ENCODE data around the gene FSHR. TPM values are rescaled to one million over a fixed set of nuclear protein-coding genes. Genes with fewer than 3 reads are reported as not detected.

The FSHR gene
- total and polyA plus RNA-seq, 2 donors = not detected

- H3K4me3 ChIP-seq (ENCODE audit: low read length in 2 of 2) = no peak overlapping the region
- no peaks in the 10 kb centered on the region for H3K36me3 ChIP-seq (ENCODE audit: control insufficient read depth in 2 of 2, insufficient read depth in 2 of 2, low read length in 1 of 2)
- H3K27ac ChIP-seq (ENCODE audit: low read depth in 1 of 2, low read length in 1 of 2) = no peak overlapping the region
- H3K27me3 ChIP-seq (ENCODE audit: control insufficient read depth in 2 of 2, insufficient read depth in 1 of 2, low read length in 1 of 2) = no peaks in the 10 kb centered on the region
- H3K9me3 ChIP-seq (ENCODE audit: control insufficient read depth in 2 of 2, insufficient read depth in 1 of 2, low read length in 1 of 2) = no peaks in the 10 kb centered on the region
- WGBS = 66% methylated on average over 1 of the region's 1 CpG
- DNase-seq (ENCODE audit: low read depth in 6 of 9, low spot score in 9 of 9) = no peak
- no peaks in the 10 kb centered on the region for H3K4me1 ChIP-seq (ENCODE audit: control insufficient read depth in 2 of 2, insufficient read depth in 2 of 2, low read length in 2 of 2)
Measured at GRCh38 chr2:49029406-49029805, 124.9 kb downstream of the FSHR start.

GRCh38 chr2:49028101-49028500, 126.2 kb downstream of the FSHR start:
- Histone ChIP-seq H3K27me3 (ENCODE audit: control insufficient read depth in 2 of 2, insufficient read depth in 1 of 2, low read length in 1 of 2) (no peaks in the 10 kb centered on the region), H3K9me3 (ENCODE audit: control insufficient read depth in 2 of 2, insufficient read depth in 1 of 2, low read length in 1 of 2) (no peaks in the 10 kb centered on the region), H3K36me3 (ENCODE audit: control insufficient read depth in 2 of 2, insufficient read depth in 2 of 2, low read length in 1 of 2) (no peaks in the 10 kb centered on the region), H3K27ac (ENCODE audit: low read depth in 1 of 2, low read length in 1 of 2) (no peak overlapping the region), H3K4me3 (ENCODE audit: low read length in 2 of 2) (no peak overlapping the region), H3K4me1 (ENCODE audit: control insufficient read depth in 2 of 2, insufficient read depth in 2 of 2, low read length in 2 of 2) (no peaks in the 10 kb centered on the region)
- no peak for DNase-seq (ENCODE audit: low read depth in 6 of 9, low spot score in 9 of 9)
- 95% methylated on average over 3 of the region's 3 CpGs for WGBS

GRCh38 chr2:49026706-49027105, 127.6 kb downstream of the FSHR start:
- 95% methylated on average over 4 of the region's 4 CpGs for WGBS
- H3K36me3 ChIP-seq (ENCODE audit: control insufficient read depth in 2 of 2, insufficient read depth in 2 of 2, low read length in 1 of 2) = no peaks in the 10 kb centered on the region
- no peaks in the 10 kb centered on the region for H3K27me3 ChIP-seq (ENCODE audit: control insufficient read depth in 2 of 2, insufficient read depth in 1 of 2, low read length in 1 of 2)
- no peak overlapping the region for H3K27ac ChIP-seq (ENCODE audit: low read depth in 1 of 2, low read length in 1 of 2)
- H3K4me3 ChIP-seq (ENCODE audit: low read length in 2 of 2) = no peak overlapping the region
- DNase-seq (ENCODE audit: low read depth in 6 of 9, low spot score in 9 of 9) = no peak
- no peaks in the 10 kb centered on the region for H3K4me1 ChIP-seq (ENCODE audit: control insufficient read depth in 2 of 2, insufficient read depth in 2 of 2, low read length in 2 of 2)
- H3K9me3 ChIP-seq (ENCODE audit: control insufficient read depth in 2 of 2, insufficient read depth in 1 of 2, low read length in 1 of 2) = no peaks in the 10 kb centered on the region

GRCh38 chr2:49021271-49021670, 133.0 kb downstream of the FSHR start:
- no peaks in the 10 kb centered on the region for H3K36me3 ChIP-seq (ENCODE audit: control insufficient read depth in 2 of 2, insufficient read depth in 2 of 2, low read length in 1 of 2)
- H3K4me1 ChIP-seq (ENCODE audit: control insufficient read depth in 2 of 2, insufficient read depth in 2 of 2, low read length in 2 of 2) = no peaks in the 10 kb centered on the region
- 96% methylated on average over 2 of the region's 2 CpGs for WGBS
- H3K27me3 ChIP-seq (ENCODE audit: control insufficient read depth in 2 of 2, insufficient read depth in 1 of 2, low read length in 1 of 2) = no peaks in the 10 kb centered on the region
- no peak overlapping the region for H3K4me3 ChIP-seq (ENCODE audit: low read length in 2 of 2)
- H3K27ac ChIP-seq (ENCODE audit: low read depth in 1 of 2, low read length in 1 of 2) = no peak overlapping the region
- DNase-seq (ENCODE audit: low read depth in 6 of 9, low spot score in 9 of 9) = no peak
- H3K9me3 ChIP-seq (ENCODE audit: control insufficient read depth in 2 of 2, insufficient read depth in 1 of 2, low read length in 1 of 2) = no peaks in the 10 kb centered on the region

- Histone ChIP-seq H3K27me3 (ENCODE audit: control insufficient read depth in 2 of 2, insufficient read depth in 1 of 2, low read length in 1 of 2) (no peaks in the 10 kb centered on the region), H3K4me3 (ENCODE audit: low read length in 2 of 2) (no peak overlapping the region), H3K27ac (ENCODE audit: low read depth in 1 of 2, low read length in 1 of 2) (no peak overlapping the region), H3K36me3 (ENCODE audit: control insufficient read depth in 2 of 2, insufficient read depth in 2 of 2, low read length in 1 of 2) (no peaks in the 10 kb centered on the region), H3K9me3 (ENCODE audit: control insufficient read depth in 2 of 2, insufficient read depth in 1 of 2, low read length in 1 of 2) (no peaks in the 10 kb centered on the region), H3K4me1 (ENCODE audit: control insufficient read depth in 2 of 2, insufficient read depth in 2 of 2, low read length in 2 of 2) (no peaks in the 10 kb centered on the region)
- no peak for DNase-seq (ENCODE audit: low read depth in 6 of 9, low spot score in 9 of 9)
- WGBS = 88% methylated on average over 3 of the region's 3 CpGs
Measured at GRCh38 chr2:49005261-49005660, 149.1 kb downstream of the FSHR start.

GRCh38 chr2:49004036-49004626, 150.2 kb downstream of the FSHR start:
- Histone ChIP-seq H3K36me3 (ENCODE audit: control insufficient read depth in 2 of 2, insufficient read depth in 2 of 2, low read length in 1 of 2) (no peaks in the 10 kb centered on the region), H3K27me3 (ENCODE audit: control insufficient read depth in 2 of 2, insufficient read depth in 1 of 2, low read length in 1 of 2) (no peaks in the 10 kb centered on the region), H3K4me3 (ENCODE audit: low read length in 2 of 2) (no peak overlapping the region), H3K9me3 (ENCODE audit: control insufficient read depth in 2 of 2, insufficient read depth in 1 of 2, low read length in 1 of 2) (no peaks in the 10 kb centered on the region), H3K4me1 (ENCODE audit: control insufficient read depth in 2 of 2, insufficient read depth in 2 of 2, low read length in 2 of 2) (no peaks in the 10 kb centered on the region), H3K27ac (ENCODE audit: low read depth in 1 of 2, low read length in 1 of 2) (no peak overlapping the region)
- DNase-seq (ENCODE audit: low read depth in 6 of 9, low spot score in 9 of 9) = peak in 1 of 9 donors; percentile 4
- 2% methylated on average over 1 of the region's 1 CpG for WGBS

- Histone ChIP-seq H3K4me3 (ENCODE audit: low read length in 2 of 2) (no peak overlapping the region), H3K9me3 (ENCODE audit: control insufficient read depth in 2 of 2, insufficient read depth in 1 of 2, low read length in 1 of 2) (no peaks in the 10 kb centered on the region), H3K27me3 (ENCODE audit: control insufficient read depth in 2 of 2, insufficient read depth in 1 of 2, low read length in 1 of 2) (no peaks in the 10 kb centered on the region), H3K27ac (ENCODE audit: low read depth in 1 of 2, low read length in 1 of 2) (no peak overlapping the region), H3K4me1 (ENCODE audit: control insufficient read depth in 2 of 2, insufficient read depth in 2 of 2, low read length in 2 of 2) (no peaks in the 10 kb centered on the region), H3K36me3 (ENCODE audit: control insufficient read depth in 2 of 2, insufficient read depth in 2 of 2, low read length in 1 of 2) (no peaks in the 10 kb centered on the region)
- no peak for DNase-seq (ENCODE audit: low read depth in 6 of 9, low spot score in 9 of 9)
- WGBS = 65% methylated on average over 5 of the region's 5 CpGs
Measured at GRCh38 chr2:49003201-49003600, 151.1 kb downstream of the FSHR start.

GRCh38 chr2:49002750-49003149, 151.6 kb downstream of the FSHR start:
- Histone ChIP-seq H3K27me3 (ENCODE audit: control insufficient read depth in 2 of 2, insufficient read depth in 1 of 2, low read length in 1 of 2) (no peaks in the 10 kb centered on the region), H3K4me3 (ENCODE audit: low read length in 2 of 2) (no peak overlapping the region), H3K36me3 (ENCODE audit: control insufficient read depth in 2 of 2, insufficient read depth in 2 of 2, low read length in 1 of 2) (no peaks in the 10 kb centered on the region), H3K4me1 (ENCODE audit: control insufficient read depth in 2 of 2, insufficient read depth in 2 of 2, low read length in 2 of 2) (no peaks in the 10 kb centered on the region), H3K9me3 (ENCODE audit: control insufficient read depth in 2 of 2, insufficient read depth in 1 of 2, low read length in 1 of 2) (no peaks in the 10 kb centered on the region), H3K27ac (ENCODE audit: low read depth in 1 of 2, low read length in 1 of 2) (no peak overlapping the region)
- 54% methylated on average over 3 of the region's 3 CpGs for WGBS
- DNase-seq (ENCODE audit: low read depth in 6 of 9, low spot score in 9 of 9) = no peak

- Histone ChIP-seq H3K27me3 (ENCODE audit: control insufficient read depth in 2 of 2, insufficient read depth in 1 of 2, low read length in 1 of 2) (no peaks in the 10 kb centered on the region), H3K4me3 (ENCODE audit: low read length in 2 of 2) (no peak overlapping the region), H3K27ac (ENCODE audit: low read depth in 1 of 2, low read length in 1 of 2) (no peak overlapping the region), H3K36me3 (ENCODE audit: control insufficient read depth in 2 of 2, insufficient read depth in 2 of 2, low read length in 1 of 2) (no peaks in the 10 kb centered on the region), H3K9me3 (ENCODE audit: control insufficient read depth in 2 of 2, insufficient read depth in 1 of 2, low read length in 1 of 2) (no peaks in the 10 kb centered on the region), H3K4me1 (ENCODE audit: control insufficient read depth in 2 of 2, insufficient read depth in 2 of 2, low read length in 2 of 2) (no peaks in the 10 kb centered on the region)
- no peak for DNase-seq (ENCODE audit: low read depth in 6 of 9, low spot score in 9 of 9)
Measured at GRCh38 chr2:49000695-49001094, 153.6 kb downstream of the FSHR start.

GRCh38 chr2:48998449-48998848, 155.9 kb downstream of the FSHR start:
- Histone ChIP-seq H3K27ac (ENCODE audit: low read depth in 1 of 2, low read length in 1 of 2) (no peak overlapping the region), H3K27me3 (ENCODE audit: control insufficient read depth in 2 of 2, insufficient read depth in 1 of 2, low read length in 1 of 2) (no peaks in the 10 kb centered on the region), H3K9me3 (ENCODE audit: control insufficient read depth in 2 of 2, insufficient read depth in 1 of 2, low read length in 1 of 2) (no peaks in the 10 kb centered on the region), H3K36me3 (ENCODE audit: control insufficient read depth in 2 of 2, insufficient read depth in 2 of 2, low read length in 1 of 2) (no peaks in the 10 kb centered on the region), H3K4me3 (ENCODE audit: low read length in 2 of 2) (no peak overlapping the region), H3K4me1 (ENCODE audit: control insufficient read depth in 2 of 2, insufficient read depth in 2 of 2, low read length in 2 of 2) (no peaks in the 10 kb centered on the region)
- 83% methylated on average over 2 of the region's 2 CpGs for WGBS
- no peak for DNase-seq (ENCODE audit: low read depth in 6 of 9, low spot score in 9 of 9)
